Naive thymus-derived CD4-positive, alpha-beta T cell (primary cell): ENCODE data around the gene EYA4. TPM values are rescaled to one million over a fixed set of nuclear protein-coding genes. Genes with fewer than 3 reads are reported as not detected.

Experiments
- ATAC-seq: fragments of 150-1000 bp; cut with Tn5 transposase; 2 replicates; pipeline ENCODE4 v1.10.0; 2021; ENCODE audit warnings: mild to moderate bottlenecking, moderate library complexity
- CTCF ChIA-PET: fragments of 350-600 bp; sonication (Branson Sonifier 250); formaldehyde crosslinking; loops from one replicate; lab custom pipeline; 2021; ENCODE audit warnings: antibody characterized with exemption; lab: Charles Lee
- POLR2A ChIA-PET: fragments of 350-600 bp; sonication (Branson Sonifier 250); formaldehyde crosslinking; loops from one replicate; lab custom pipeline; 2021; ENCODE audit warnings: antibody characterized with exemption, inconsistent platforms; lab: Charles Lee
- DNase-seq, 9 donors: peaks; one replicate each; pipeline versions ENCODE4 v3.0.0 to v3.0.0-alpha.2; 2020 to 2022; ENCODE audit warnings: mixed read lengths in 1 of 9
- H3K27ac ChIP-seq: one replicate; pipeline ENCODE4 v1.7.0; 2013; ENCODE audit warnings: mild to moderate bottlenecking, low read depth, low read length, moderate library complexity
- H3K27me3 ChIP-seq, 2 donors: one replicate each; pipeline ENCODE4 v1.7.0; 2013; ENCODE audit warnings: low read length in 2 of 2, mild to moderate bottlenecking in 2 of 2, moderate library complexity in 2 of 2; ENCODE audit not compliant: control insufficient read depth in 2 of 2, insufficient read depth in 2 of 2
- H3K36me3 ChIP-seq, 3 experiments: 1 replicate in 2 of 3; 2 replicates in 1 of 3; pipeline ENCODE4 v1.7.0; 2013; ENCODE audit warnings: low read length in 3 of 3, mild to moderate bottlenecking in 3 of 3, moderate library complexity in 1 of 3; ENCODE audit not compliant: insufficient read depth in 3 of 3, control insufficient read depth in 2 of 3
- H3K4me1 ChIP-seq, 2 donors: one replicate each; pipeline ENCODE4 v1.7.0; 2013; ENCODE audit warnings: low read length in 2 of 2, mild to moderate bottlenecking in 2 of 2, moderate library complexity in 1 of 2; ENCODE audit not compliant: control insufficient read depth in 2 of 2, insufficient read depth in 2 of 2
- H3K4me3 ChIP-seq: 2 replicates; pipeline ENCODE4 v1.7.0; 2013; ENCODE audit warnings: mild to moderate bottlenecking, low read length
- H3K9me3 ChIP-seq, 3 experiments: 1 replicate in 2 of 3; 2 replicates in 1 of 3; pipeline ENCODE4 v1.7.0; 2013; ENCODE audit warnings: low read length in 3 of 3; ENCODE audit not compliant: control insufficient read depth in 2 of 3
- H3K27ac Mint-ChIP-seq, 9 donors: one replicate each; pipeline ENCODE4 v1.8.0; 2020 to 2022; ENCODE audit warnings: mixed read lengths in 9 of 9, mild to moderate bottlenecking in 8 of 9, moderate library complexity in 5 of 9, inconsistent platforms in 2 of 9
- H3K27me3 Mint-ChIP-seq, 5 donors: one replicate each; pipeline ENCODE4 v1.8.0; 2021 to 2022; ENCODE audit warnings: mixed read lengths in 5 of 5, mild to moderate bottlenecking in 1 of 5
- H3K36me3 Mint-ChIP-seq, 5 donors: one replicate each; pipeline ENCODE4 v1.8.0; 2020 to 2022; ENCODE audit warnings: mixed read lengths in 5 of 5, mild to moderate bottlenecking in 3 of 5, inconsistent platforms in 1 of 5
- H3K4me1 Mint-ChIP-seq, 7 donors: one replicate each; pipeline ENCODE4 v1.8.0; 2020 to 2022; ENCODE audit warnings: mixed read lengths in 7 of 7, mild to moderate bottlenecking in 3 of 7, inconsistent platforms in 1 of 7
- H3K4me3 Mint-ChIP-seq, 10 donors: one replicate each; pipeline ENCODE4 v1.8.0; 2020 to 2022; ENCODE audit warnings: mild to moderate bottlenecking in 10 of 10, mixed read lengths in 10 of 10, moderate library complexity in 6 of 10, inconsistent platforms in 2 of 10
- H3K9me3 Mint-ChIP-seq, 11 donors: one replicate each; pipeline ENCODE4 v1.8.0; 2020 to 2022; ENCODE audit warnings: mixed read lengths in 11 of 11, mild to moderate bottlenecking in 4 of 11, inconsistent platforms in 1 of 11, moderate library complexity in 1 of 11
- intact Hi-C, 2 donors: fragments of 100-400 bp; cut with micrococcal nuclease; formaldehyde crosslinking; loops; one replicate each; pipeline ENCODE4 v1.15.1; 2023
- polyA plus RNA-seq, 2 donors: library from polyadenylated mRNA; unstranded; fragments of 300-500 nt; fragmentation: Illumina TruSeq; gene quantifications; one replicate each; pipeline ENCODE4 v1.2.3, GENCODE V29; 2021
- total RNA-seq, 6 experiments: library from RNA in 5 of 6; stranded (reverse) in 5 of 6; gene quantifications; 1 replicate in 5 of 6; 2 replicates in 1 of 6; pipeline ENCODE4 v1.2.3 and lab custom pipeline; 2021 to 2026

Gene EYA4
- total and polyA plus RNA-seq, 7 experiments from 2014 or later = not detected

DNA sequence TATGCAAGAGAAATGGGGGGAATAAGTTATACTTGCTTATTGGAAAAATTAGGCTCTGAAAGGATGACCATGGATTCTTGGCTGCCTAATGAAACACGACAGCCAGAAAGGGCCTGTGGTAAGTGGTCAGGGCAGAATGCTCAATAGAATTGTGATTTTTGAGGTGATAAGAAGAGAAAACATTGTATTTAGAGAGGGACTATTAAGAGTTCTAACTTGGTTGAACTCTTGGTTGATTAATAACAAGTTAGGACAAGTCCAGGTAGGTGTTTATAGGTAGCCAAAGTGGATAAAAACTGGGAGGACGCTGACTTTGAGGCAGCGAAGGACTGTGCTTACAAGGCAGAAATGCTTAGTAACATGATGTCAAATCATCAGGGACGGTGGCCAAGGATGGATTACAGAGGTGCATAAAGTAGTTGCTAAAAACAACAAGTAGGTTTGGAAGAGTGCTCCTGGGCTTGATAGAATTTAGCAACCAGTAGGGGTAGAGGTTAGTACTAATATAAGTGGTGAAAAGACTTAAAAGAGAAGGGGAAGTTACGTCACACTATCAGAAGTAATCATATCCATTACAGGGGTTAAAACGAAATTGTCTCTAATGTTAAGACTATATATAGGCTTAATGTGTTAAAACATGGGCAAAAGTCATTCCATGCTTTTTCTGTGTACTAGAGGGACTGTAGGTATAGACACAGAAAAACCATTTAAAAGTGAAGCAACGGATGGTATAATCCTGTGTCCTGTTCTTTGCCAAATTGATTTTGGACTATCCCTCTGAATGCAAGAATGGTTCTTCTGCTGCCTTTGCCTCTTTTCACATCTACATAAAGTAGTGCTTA is 98.6 kb downstream of the EYA4 start:
- H3K27me3 ChIP-seq = no peaks in the 10 kb centered on the region
- intact Hi-C loops = no loop called here
- CTCF ChIA-PET = no interaction called here

DNA sequence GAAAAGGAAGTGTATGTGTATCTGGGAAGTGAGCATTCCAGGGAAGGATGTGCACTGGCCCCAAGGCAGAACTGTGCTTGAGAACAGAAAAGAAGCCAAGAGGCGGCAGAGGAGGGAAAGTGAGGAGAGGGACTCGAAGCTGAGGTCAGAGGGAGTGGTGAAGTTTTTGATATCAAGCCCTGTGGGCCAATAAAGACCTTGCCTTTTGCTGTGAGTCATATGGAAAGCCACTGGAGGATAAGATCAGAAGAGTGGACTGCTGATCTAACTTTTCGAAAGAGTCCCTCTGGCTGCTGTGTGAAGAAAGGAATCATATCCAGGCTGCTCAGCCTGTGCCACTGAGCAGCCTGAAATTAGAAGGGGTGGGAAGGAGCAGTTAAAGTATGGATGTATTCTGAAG is 99.4 kb downstream of the EYA4 start:
- H3K27ac ChIP-seq = no peak overlapping the region
- H3K27me3 ChIP-seq = no peaks in the 10 kb centered on the region
- no peaks in the 10 kb centered on the region for H3K4me1 ChIP-seq
- no peaks in the 10 kb centered on the region for H3K36me3 ChIP-seq
- H3K4me3 ChIP-seq = no peak overlapping the region
- ATAC-seq (no peak), DNase-seq (no peak)
- H3K36me3 Mint-ChIP-seq = no peaks in the 10 kb centered on the region
- H3K4me1 Mint-ChIP-seq = no peaks in the 10 kb centered on the region
- CTCF ChIA-PET = no interaction called here
- no peak overlapping the region for H3K4me3 Mint-ChIP-seq
- POLR2A ChIA-PET = no interaction called here
- intact Hi-C loops = no loop called here
- no peak overlapping the region for H3K27ac Mint-ChIP-seq
- H3K27me3 Mint-ChIP-seq = no peaks in the 10 kb centered on the region
- H3K9me3 ChIP-seq = no peaks in the 10 kb centered on the region
- H3K9me3 Mint-ChIP-seq = peaks cover 0 to 2% (median 0%) of the 10 kb centered on the region in 11 donors

More for the DNA sequence above, 98.6 kb downstream of the EYA4 start:
- no peaks in the 10 kb centered on the region for H3K36me3 ChIP-seq
- peaks cover 0 to 2% (median 0%) of the 10 kb centered on the region in 11 donors for H3K9me3 Mint-ChIP-seq
- no peak overlapping the region for H3K27ac Mint-ChIP-seq
- H3K4me3 ChIP-seq = no peak overlapping the region
- H3K4me3 Mint-ChIP-seq = no peak overlapping the region
- no peaks in the 10 kb centered on the region for H3K4me1 Mint-ChIP-seq
- H3K36me3 Mint-ChIP-seq = no peaks in the 10 kb centered on the region
- H3K4me1 ChIP-seq = no peaks in the 10 kb centered on the region
- POLR2A ChIA-PET = no interaction called here
- H3K27me3 Mint-ChIP-seq = no peaks in the 10 kb centered on the region
- H3K9me3 ChIP-seq = no peaks in the 10 kb centered on the region
- ATAC-seq (no peak), DNase-seq (no peak)
- H3K27ac ChIP-seq = no peak overlapping the region

DNA sequence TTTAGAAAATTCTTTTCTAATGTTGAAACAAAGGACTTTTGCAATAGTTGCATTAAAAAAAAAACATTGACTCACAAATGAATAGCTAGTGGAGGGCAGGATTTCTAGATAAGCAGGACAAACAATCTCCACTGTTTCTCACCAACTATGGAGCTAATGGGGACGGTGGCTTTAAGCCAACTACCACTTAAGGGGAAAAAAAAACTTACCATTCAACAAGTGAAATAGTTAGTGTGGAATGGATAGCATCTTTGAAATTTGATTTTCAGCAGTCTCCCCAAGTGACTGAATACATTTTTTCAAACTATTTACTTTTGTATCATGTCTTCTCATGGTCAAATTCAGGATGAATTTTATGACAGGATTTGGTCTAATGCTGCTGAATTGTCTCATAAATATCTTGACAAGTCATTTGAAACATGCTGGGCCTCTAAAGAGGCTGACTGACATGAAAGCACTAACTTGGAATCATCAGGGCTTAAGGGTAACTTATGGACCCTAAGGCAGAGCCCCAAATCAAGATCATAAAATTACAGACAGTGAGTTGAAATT is 100.5 kb downstream of the EYA4 start:
- no peak overlapping the region for H3K27ac Mint-ChIP-seq
- no peak for DNase-seq
- H3K36me3 Mint-ChIP-seq = no peaks in the 10 kb centered on the region
- Histone ChIP-seq H3K4me1 (no peaks in the 10 kb centered on the region), H3K36me3 (no peaks in the 10 kb centered on the region), H3K4me3 (no peak overlapping the region), H3K9me3 (no peaks in the 10 kb centered on the region), H3K27me3 (no peaks in the 10 kb centered on the region), H3K27ac (no peak overlapping the region)
- ChIA-PET POLR2A (no interaction called here), CTCF (no interaction called here)
- intact Hi-C loops = no loop called here
- ATAC-seq = no peak
- no peaks in the 10 kb centered on the region for H3K27me3 Mint-ChIP-seq
- H3K4me3 Mint-ChIP-seq = no peak overlapping the region
- H3K9me3 Mint-ChIP-seq = peaks cover 0 to 2% (median 0%) of the 10 kb centered on the region in 11 donors
- H3K4me1 Mint-ChIP-seq = no peaks in the 10 kb centered on the region

DNA sequence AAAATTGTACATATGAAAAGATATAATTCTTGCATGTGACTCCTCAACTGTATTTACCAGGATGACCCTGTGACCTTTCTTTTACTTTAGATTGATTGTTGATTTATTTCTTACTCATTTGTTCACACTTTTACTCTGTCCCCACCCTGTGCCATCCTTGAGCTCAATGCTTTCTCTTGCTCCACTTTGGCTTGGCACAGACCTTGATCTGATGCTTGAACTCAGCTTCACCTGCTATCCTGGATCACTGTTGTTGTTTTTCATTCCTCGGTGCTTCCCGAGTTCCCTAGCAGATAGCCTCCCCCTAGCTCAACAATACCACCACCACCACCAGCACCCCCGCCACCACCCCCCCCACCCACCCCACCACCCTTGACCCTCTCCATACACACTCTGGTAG is 102.1 kb downstream of the EYA4 start:
- intact Hi-C loops = no loop called here
- Mint-ChIP-seq H3K4me1 (no peaks in the 10 kb centered on the region), H3K4me3 (no peak overlapping the region), H3K27me3 (no peaks in the 10 kb centered on the region), H3K9me3 (peaks cover 0 to 2% (median 0%) of the 10 kb centered on the region in 11 donors), H3K36me3 (no peaks in the 10 kb centered on the region), H3K27ac (no peak overlapping the region)
- H3K36me3 ChIP-seq = no peaks in the 10 kb centered on the region
- no peaks in the 10 kb centered on the region for H3K4me1 ChIP-seq
- no peaks in the 10 kb centered on the region for H3K27me3 ChIP-seq
- ChIA-PET CTCF (no interaction called here), POLR2A (no interaction called here)
- H3K9me3 ChIP-seq = no peaks in the 10 kb centered on the region
- ATAC-seq (no peak), DNase-seq (no peak)
- H3K27ac ChIP-seq = no peak overlapping the region
- no peak overlapping the region for H3K4me3 ChIP-seq

DNA sequence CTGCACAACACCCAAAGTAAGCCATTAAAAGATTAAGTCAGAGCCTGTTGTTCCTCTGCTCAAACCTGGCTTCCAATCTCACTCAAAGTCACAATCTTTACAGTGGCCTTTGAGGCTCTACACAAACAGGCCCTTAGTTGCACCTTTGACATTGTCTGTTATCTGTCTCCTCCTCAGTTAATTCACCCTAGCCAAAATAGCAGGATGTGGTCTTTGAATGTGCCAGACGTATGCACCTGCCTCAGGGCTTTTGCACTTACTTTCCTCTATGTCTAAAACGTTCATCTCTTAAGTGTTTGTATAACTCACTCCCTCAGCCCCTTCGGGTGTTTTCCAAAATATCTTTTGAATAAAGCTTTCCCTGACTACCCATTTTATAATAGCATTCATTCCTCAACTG is 107.7 kb downstream of the EYA4 start:
- H3K27me3 ChIP-seq = no peaks in the 10 kb centered on the region
- Mint-ChIP-seq H3K9me3 (peaks cover 0 to 3% (median 0%) of the 10 kb centered on the region in 11 donors), H3K27me3 (no peaks in the 10 kb centered on the region), H3K4me1 (no peaks in the 10 kb centered on the region), H3K36me3 (no peaks in the 10 kb centered on the region), H3K27ac (no peak overlapping the region), H3K4me3 (no peak overlapping the region)
- H3K4me3 ChIP-seq = no peak overlapping the region
- H3K36me3 ChIP-seq = no peaks in the 10 kb centered on the region
- ChIA-PET CTCF (no interaction called here), POLR2A (no interaction called here)
- no peak overlapping the region for H3K27ac ChIP-seq
- DNase-seq = no peak
- ATAC-seq = no peak
- intact Hi-C loops = no loop called here
- no peaks in the 10 kb centered on the region for H3K9me3 ChIP-seq
- H3K4me1 ChIP-seq = no peaks in the 10 kb centered on the region

DNA sequence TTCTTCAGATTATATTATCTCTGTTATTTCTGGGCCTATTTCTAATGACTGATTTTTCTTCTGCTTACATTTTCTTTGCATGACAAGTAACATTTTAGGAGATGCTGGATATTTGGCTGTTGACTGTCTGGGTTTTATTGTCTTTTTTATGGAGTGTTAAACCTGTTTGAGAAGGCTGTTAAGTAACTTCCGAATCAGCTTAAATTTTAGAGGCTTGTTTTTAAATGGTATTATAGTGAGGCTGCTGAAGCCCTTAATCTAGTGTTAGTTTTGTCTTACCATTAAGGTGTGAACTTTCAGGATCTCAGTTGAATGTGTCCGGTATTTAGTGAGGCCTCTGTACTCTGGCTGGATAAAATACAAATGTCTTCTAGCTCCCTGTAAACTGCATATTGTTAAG is 109.8 kb downstream of the EYA4 start:
- H3K27ac Mint-ChIP-seq = no peak overlapping the region
- POLR2A ChIA-PET = no interaction called here
- H3K9me3 Mint-ChIP-seq = peaks cover 0 to 3% (median 0%) of the 10 kb centered on the region in 11 donors
- CTCF ChIA-PET = no interaction called here
- Histone ChIP-seq H3K27ac (no peak overlapping the region), H3K9me3 (no peaks in the 10 kb centered on the region), H3K36me3 (no peaks in the 10 kb centered on the region), H3K27me3 (no peaks in the 10 kb centered on the region), H3K4me1 (no peaks in the 10 kb centered on the region), H3K4me3 (no peak overlapping the region)
- ATAC-seq (no peak), DNase-seq (no peak)
- no peaks in the 10 kb centered on the region for H3K36me3 Mint-ChIP-seq
- no peak overlapping the region for H3K4me3 Mint-ChIP-seq
- no peaks in the 10 kb centered on the region for H3K4me1 Mint-ChIP-seq
- no peaks in the 10 kb centered on the region for H3K27me3 Mint-ChIP-seq
- intact Hi-C loops = no loop called here

DNA sequence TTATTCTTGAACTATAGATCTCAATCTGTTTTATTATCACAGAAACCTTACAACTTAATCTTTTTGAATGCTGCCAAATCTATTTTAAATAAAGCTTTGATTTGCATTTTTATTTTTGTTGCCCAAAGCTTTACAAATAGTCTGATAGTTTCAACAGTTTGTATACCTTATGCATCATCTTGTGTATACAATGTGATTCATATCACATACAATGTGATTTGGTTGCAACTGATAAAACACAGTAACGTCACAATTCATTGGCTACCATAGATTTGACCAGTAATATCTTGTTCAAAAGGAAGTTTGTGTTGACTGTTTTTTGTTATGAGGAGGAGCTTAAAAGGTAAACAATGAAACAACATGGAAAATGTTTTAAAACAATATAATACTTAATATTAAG is 110.9 kb downstream of the EYA4 start:
- ATAC-seq (no peak), DNase-seq (no peak)
- Mint-ChIP-seq H3K4me1 (no peaks in the 10 kb centered on the region), H3K36me3 (no peaks in the 10 kb centered on the region), H3K9me3 (peaks cover 0 to 3% (median 0%) of the 10 kb centered on the region in 11 donors), H3K4me3 (no peak overlapping the region), H3K27me3 (no peaks in the 10 kb centered on the region), H3K27ac (no peak overlapping the region)
- Histone ChIP-seq H3K4me1 (no peaks in the 10 kb centered on the region), H3K9me3 (no peaks in the 10 kb centered on the region), H3K36me3 (no peaks in the 10 kb centered on the region), H3K27me3 (no peaks in the 10 kb centered on the region), H3K27ac (no peak overlapping the region), H3K4me3 (no peak overlapping the region)
- POLR2A ChIA-PET = no interaction called here
- intact Hi-C loops = no loop called here
- CTCF ChIA-PET = no interaction called here
